NB4 (cell line): ENCODE results near the gene FUZ.

ENCODE experiments used
- DNase-seq: peaks from one replicate; pipeline ENCODE4 v3.0.0; 2010; ENCODE audit warnings: low read depth
- H3K4me3 ChIP-seq: one replicate; pipeline ENCODE4 v1.5.1; 2011; ENCODE audit warnings: mild to moderate bottlenecking, low read depth, low read length, moderate library complexity
- MYC ChIP-seq: IDR thresholded peaks from 2 replicates; pipeline ENCODE4 v1.6.1; 2011; ENCODE audit warnings: low read depth, low read length
- POLR2A ChIP-seq: IDR thresholded peaks from 2 replicates; pipeline ENCODE4 v1.6.1; 2011; ENCODE audit warnings: mild to moderate bottlenecking; ENCODE audit not compliant: insufficient read length; ENCODE audit errors: extremely low read depth
- TF ChIP-seq, protein P1 (sequence below): IDR thresholded peaks from one replicate; pipeline ENCODE4 v1.5.1; 2012; ENCODE audit warnings: low read depth, low read length
- TF ChIP-seq, protein P2 (sequence below): IDR thresholded peaks from 2 replicates; pipeline ENCODE4 v1.6.1; 2011; ENCODE audit warnings: low read depth, low read length

Gene FUZ

DNA sequence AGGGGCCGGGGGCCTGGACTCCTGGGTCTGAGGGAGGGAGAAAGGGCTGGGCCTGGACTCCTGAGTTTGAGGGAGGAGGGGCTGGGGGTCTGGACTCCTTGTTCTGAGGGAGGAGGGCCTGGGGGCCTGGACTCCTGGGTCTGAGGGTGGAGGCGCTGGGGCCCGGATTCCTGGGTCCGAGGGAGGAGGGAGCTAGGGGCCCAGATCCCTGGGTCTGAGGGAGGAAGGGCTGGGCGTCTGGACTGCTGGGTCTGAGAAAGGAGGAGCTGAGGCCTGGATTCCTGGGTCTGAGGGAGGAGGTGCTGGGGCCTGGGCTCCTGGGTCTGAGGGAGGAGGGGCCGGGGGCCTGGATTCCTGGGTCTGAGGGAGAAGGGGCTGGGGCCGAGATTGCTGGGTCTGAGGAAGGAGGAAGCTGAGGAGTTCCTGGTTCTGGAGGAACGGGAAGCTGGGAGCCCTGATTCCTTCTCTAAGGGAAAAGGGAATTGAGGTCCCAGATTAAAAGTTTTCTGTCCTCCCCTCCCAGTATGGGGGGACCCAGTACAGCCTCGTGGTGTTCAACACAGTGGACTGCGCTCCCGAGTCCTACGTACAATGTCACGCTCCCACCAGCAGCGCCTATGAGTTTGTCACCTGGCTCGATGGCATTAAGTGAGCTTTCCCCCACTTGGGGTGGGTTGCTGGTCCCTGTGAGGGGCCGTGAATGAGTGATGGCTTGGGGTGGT, 5.7 kb upstream of the FUZ start:
- DNase-seq = no peak
- TF ChIP-seq, protein P1, sequence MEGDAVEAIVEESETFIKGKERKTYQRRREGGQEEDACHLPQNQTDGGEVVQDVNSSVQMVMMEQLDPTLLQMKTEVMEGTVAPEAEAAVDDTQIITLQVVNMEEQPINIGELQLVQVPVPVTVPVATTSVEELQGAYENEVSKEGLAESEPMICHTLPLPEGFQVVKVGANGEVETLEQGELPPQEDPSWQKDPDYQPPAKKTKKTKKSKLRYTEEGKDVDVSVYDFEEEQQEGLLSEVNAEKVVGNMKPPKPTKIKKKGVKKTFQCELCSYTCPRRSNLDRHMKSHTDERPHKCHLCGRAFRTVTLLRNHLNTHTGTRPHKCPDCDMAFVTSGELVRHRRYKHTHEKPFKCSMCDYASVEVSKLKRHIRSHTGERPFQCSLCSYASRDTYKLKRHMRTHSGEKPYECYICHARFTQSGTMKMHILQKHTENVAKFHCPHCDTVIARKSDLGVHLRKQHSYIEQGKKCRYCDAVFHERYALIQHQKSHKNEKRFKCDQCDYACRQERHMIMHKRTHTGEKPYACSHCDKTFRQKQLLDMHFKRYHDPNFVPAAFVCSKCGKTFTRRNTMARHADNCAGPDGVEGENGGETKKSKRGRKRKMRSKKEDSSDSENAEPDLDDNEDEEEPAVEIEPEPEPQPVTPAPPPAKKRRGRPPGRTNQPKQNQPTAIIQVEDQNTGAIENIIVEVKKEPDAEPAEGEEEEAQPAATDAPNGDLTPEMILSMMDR = no peak
- TF ChIP-seq, protein P2, sequence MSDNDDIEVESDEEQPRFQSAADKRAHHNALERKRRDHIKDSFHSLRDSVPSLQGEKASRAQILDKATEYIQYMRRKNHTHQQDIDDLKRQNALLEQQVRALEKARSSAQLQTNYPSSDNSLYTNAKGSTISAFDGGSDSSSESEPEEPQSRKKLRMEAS = no peak
- no peak for TF ChIP-seq MYC
- TF ChIP-seq POLR2A = no peak
- H3K4me3 ChIP-seq = peak overlapping the region; percentile 93

DNA sequence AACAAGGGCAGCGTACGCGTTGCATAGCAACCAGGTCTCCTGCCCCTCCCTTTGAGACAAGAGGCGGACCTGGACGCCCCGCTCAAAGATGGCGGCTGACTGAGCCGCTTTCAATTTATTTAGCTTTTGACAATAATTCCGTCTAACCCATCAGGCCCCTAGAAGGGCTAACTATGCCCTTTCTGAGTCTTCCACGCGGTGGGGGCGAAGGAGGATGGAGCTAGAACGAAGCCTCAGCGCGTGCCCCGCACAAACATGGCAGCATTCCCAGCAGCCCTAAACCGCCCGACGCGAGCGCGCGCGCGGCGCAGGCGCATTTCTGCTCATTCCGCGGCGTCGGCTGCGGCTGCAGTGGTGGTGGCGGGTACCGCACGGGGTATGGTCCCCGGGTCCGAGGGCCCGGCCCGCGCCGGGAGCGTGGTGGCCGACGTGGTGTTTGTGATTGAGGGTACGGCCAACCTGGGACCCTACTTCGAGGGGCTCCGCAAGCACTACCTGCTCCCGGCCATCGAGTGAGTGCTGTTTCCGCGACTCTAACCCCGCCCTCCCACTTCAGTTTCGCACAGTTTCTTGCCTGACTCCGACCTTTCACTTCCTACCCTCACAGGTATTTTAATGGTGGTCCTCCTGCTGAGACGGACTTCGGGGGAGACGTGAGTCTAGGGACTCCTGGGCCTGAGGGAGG, 5.0 kb upstream of the FUZ start, which contains the start of gene MED25:
MED25 (plus strand) TSS at position 326 of the 685 bp plus-strand sequence; CDS start at position 379, 53 bp downstream.
- peak within 1 kb of the TSS; percentile 93 for H3K4me3 ChIP-seq
- TF ChIP-seq POLR2A = peak; percentile 78
- TF ChIP-seq, protein P1 = no peak
- TF ChIP-seq, protein P2 = peak; percentile 61
- peak; percentile 68; the same call in 1 of the 2 replicates for TF ChIP-seq MYC
- DNase-seq = peak; percentile 86

DNA sequence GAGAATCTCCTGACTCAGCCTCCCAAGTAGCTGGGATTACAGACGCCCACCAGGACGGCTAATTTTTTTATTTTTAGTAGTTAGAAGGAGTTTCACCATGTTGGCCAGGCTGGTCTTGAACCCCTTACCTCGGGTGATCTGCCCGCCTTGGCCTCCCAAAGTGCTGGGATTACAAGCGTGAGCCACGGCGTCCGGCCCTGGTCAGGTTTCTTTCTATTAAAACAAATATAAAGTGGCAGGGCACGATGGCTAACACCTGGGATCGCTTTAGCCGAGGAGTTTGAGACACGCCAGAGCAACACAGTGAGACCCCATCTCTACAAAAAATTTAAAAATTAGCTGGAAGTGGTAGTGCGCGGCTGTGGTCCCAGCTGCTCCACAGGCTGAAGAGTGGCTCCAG, 3.5 kb upstream of the FUZ start:
- DNase-seq = no peak
- TF ChIP-seq MYC = no peak
- TF ChIP-seq POLR2A = no peak
- H3K4me3 ChIP-seq = no peak overlapping the region

DNA sequence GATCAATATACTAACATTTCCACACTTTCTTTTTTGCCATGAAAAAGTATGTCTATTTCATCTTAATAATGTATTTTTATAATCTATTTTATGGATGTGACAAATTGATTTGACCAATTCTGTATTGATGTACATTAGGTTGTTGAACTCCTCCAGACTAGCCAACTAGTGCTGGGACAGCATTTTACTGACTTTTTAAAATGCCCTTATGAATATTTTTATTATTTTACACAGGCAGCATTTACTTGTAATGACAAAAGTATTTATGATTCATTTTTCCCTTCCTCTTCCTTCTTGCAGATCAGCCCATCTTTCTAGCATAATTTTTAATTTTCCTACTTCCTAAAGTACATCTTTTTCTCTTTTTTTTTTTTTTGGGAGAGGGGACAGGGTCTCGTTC, 918 bp upstream of the FUZ start:
- H3K4me3 ChIP-seq = peak overlapping the region; percentile 67
- TF ChIP-seq POLR2A = no peak
- TF ChIP-seq, protein P1 = no peak
- DNase-seq = no peak

DNA sequence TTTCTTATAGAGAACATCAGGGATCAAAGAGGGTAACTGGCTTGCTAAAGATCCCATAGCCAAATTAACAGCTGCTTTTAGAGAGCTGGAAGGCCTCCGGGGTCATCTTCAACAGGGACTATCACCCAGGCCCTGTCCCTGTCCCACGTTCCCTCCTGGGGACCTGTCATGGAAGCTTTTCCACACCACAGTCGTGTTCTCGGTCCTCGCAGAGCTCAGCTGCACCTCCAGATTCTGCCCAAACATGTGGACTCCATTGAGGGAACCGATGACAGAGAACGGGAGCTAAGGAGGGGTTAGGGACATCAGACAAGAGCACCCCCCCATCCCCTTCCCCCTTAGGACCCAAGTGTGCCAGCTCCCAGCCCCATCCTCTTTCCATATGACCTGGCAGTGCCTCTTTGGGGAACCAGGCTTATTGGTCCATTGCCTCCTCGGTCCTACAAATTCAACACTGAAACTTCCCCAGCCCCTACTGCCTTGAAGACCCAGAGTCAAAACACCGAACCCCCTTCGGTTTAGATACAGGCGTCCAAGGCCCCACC, 568 bp downstream of the FUZ start:
- no peak for DNase-seq
- peak overlapping the region; percentile 67 for H3K4me3 ChIP-seq
- TF ChIP-seq, protein P2 = no peak
- TF ChIP-seq MYC = no peak
- TF ChIP-seq, protein P1 = no peak
- TF ChIP-seq POLR2A = no peak

DNA sequence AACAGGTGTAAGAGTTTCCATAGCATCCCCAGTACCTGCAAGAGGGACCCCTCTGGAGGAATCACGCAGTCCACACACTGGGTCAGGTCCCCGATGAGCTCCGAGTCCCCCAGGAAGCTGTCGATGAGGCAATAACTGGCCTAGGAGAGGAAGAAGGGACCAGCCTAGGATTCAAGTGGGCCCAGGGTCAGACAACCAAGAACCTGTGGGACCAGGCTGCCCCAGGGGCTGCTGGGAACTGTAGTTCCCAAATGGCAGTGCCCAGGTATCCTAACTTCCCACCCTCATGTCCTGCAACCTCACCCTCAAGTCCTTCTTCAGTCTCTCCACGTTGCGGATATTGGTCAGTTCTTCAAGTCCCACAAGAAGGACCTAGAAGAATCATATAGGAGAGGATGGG, 1.8 kb downstream of the FUZ start:
- TF ChIP-seq, protein P1 = no peak
- TF ChIP-seq, protein P2 = no peak
- TF ChIP-seq MYC = no peak
- H3K4me3 ChIP-seq = no peak overlapping the region
- DNase-seq = no peak
